HL-60/S4 (cell line): ENCODE measurements around the gene IFNB1.

ENCODE experiments used
- in situ Hi-C: fragments of 300-500 bp; cut with MboI; formaldehyde crosslinking; loops from 2 replicates; pipeline ENCODE4 v1.14.3; 2022; ENCODE audit warnings: low sequenced_read_pairs

The IFNB1 gene

DNA sequence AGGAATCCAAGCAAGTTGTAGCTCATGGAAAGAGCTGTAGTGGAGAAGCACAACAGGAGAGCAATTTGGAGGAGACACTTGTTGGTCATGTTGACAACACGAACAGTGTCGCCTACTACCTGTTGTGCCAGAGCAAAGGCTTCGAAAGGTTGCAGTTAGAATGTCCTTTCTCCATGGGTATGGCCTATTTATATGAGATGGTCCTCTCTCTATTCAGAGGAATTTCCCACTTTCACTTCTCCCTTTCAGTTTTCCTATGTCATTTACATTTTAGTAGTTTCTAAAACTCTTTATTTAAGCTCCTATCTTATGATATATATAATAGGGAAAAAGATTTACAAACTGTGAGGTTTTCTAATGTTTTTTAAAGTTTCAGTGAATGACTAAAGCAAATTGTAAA, at the start of gene IFNB1:
Gene IFNB1 (minus strand): TSS at position 162 of the 400 bp plus-strand sequence. CDS start 73 bp downstream, at position 89.
- in situ Hi-C loops: no loop called here

DNA sequence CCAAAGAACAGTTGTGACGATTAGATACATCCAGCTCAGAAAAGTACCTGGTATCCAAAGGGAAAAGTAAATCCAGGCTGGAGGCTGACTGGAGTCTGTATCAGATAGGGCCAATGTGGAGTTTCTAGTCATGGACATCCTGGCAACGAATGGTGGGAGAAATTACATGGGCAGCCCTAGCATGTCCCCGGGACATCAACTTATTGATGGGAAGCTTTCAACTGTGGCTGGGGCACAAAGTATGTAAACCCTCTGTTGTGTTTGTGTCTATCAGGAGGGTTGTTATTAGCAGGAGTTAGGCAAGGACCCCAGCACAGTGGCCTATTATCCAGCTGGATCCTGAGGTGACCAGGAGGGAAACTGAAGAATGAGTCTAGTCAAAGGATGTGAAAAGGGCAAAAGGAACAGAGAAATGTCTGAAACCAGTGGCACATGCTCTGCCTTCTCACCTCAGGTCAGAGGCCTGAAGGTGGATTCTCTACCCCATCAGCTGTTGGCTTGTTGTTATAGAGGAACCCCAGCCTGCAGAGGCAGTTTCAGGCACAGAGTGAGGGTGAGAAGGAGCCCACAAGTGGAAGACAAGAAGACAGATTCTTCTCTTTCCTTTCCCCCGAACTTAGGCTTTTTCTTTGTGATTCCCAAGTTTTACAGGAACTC, 44.0 kb upstream of the IFNB1 start:
- in situ Hi-C loops: no loop called here

DNA sequence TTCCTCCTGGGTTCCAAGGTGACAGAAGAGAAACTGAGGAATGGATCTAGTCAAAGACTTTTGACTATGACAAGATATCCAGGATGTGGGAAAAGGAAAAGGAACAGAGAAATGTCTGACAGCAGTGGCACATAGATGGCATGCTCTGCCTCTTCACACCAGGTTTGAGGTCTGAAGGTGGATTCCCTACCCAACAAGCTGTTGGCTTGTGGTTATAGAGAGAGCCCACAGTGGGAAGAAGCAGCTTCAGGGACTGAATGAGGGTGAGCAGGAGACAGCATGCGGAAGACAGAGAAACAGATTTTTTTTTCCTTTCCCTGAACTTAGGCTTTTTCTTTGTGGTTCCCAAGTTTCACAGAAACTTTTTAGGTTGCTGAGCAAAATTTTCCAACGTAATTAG, 43.3 kb upstream of the IFNB1 start:
- in situ Hi-C loops: no loop called here

DNA sequence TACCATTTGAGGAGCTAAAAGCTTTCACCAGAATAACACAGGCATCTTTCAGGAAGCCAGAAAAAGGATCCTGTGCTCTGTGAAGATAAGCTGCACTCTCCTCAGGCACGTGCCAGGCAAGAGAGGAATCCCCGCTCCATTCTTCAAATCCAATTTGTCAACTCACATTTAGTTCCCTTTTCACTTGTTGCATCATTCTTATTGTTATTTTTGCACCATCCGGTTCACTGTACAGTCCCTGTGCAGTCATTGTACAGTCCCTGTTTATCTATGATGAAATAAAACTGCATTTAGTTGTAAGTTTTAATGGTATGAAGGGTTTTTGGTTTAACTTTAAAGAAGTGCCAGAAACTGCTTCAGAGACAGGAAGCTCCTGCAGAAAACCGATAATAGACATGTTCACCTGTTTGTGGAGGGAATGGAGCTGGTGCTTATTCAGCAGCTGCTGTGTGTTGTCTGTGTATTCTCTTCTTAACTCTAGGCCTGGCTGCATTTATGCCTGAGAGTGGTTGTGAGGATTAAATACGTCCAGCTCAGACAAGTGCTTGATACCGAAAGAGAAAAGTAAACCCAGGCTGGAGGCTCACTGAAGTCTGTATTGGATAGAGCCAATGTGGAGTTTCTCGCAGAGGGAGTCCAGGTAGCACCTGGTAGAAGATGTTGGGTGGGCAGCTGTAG, 41.5 kb upstream of the IFNB1 start:
- in situ Hi-C loops: no loop called here

DNA sequence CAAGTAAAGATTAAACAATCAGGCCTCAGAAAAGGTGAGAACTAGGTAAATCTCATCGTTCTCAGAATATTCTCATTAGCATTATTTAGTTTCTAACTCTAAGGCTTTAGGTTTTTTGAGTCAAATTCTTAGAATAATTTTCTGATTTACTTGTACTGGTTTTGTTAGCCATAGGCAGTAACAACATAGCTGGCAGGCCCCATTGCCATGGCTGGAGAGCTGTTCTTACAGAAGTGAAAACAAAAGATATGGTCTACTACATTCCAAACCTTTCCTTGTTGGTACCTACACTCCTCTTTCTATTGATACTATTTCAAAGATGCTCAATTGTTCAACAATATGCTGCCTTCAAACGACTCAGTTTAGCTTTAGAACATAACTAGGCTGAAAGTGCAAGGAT, 36.6 kb upstream of the IFNB1 start:
- in situ Hi-C loops: no loop called here

DNA sequence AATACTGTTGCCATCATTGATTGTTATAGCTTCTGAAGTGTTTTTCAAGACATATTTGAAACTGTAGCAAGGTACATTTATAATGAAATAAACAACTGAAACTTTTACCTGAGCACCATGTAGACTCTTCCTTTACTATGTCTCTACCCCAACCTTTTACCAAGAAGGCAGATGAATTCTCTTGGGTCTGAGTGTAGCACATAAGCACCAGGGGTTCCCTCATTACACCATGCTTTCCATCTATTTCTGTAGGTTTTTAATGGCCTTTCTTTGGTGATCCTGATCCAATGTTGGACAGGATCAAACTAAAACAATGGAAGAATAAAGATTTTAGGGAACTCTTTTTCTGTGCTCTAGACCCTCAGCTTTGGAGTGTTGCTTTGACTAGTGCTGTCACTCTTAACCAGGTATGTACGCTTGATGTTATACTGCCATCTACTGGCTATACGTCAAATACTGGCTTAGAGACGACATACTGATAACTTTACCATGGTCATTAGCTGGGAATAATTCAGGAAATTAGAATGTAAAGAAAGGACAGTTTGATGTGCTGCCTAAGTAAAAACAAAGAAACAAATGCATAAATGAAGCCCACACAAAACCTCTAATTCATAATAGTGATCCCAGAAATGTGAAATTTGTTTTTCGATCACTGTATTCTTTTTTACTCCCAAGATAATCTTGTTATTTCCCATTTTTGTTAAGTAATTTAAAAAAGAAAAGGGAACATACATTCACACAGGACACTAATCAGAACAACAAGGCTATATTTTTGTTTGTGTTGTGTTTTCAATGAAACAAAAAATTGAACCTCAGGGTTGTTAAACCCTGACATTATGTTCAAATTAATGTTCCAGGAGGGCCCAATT, 33.2 kb upstream of the IFNB1 start:
- in situ Hi-C loops: no loop called here

DNA sequence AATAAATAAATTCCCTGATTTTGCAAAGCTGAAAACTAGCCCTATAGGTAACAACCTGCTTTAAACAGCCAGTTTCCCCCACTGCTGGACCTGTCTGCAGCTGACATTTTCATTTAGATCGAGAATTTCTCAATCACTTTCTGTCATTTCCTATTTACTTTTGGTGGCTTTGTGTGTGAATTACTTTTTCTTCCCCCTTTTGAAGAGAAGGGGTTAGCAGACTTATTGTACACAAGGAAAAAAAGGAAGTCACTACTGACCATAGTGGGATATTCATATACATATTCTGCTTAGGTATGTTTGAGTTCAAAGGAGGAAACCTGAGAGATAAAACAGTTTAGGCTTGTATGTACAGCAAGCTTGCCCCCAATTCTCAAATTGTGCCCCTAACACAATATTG, 27.0 kb upstream of the IFNB1 start:
- in situ Hi-C loops: no loop called here

DNA sequence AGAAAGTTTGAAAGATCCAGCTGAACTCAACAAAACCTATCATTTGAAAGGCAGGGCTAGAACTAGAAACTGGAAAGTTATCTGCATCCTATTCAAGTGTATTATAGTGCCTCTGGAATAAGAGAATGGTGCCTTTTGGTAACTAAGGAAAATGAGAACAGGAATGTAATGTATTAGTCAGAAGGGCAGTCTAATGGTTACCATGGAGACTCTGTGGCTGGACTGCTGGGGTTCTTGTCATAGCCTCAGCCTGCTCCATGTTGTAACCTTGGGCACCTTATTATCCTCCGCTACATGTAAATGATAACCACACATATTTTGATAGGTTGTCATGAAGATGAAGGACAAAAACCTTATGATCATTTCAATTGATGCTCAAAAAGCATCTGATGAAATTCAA, 24.6 kb upstream of the IFNB1 start:
- in situ Hi-C loops: no loop called here

DNA sequence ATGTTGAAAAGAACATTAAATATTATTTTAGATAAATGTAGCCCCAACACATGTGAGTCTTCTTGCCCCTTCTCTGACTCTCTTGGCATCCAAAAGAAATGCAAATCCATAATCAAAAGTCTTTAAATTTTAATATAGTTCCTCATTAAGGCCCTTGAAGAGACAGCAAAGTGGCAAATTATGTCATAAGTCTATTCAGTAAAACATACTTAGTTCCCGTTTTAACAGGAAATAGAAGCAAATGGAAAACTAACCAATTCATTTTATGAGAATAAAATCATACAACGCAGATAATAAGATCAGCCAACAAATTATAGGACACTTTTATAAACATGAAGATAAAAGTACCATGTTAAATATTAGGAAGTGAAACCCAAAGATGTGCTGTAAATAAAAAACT, 20.1 kb upstream of the IFNB1 start:
- in situ Hi-C loops: no loop called here

DNA sequence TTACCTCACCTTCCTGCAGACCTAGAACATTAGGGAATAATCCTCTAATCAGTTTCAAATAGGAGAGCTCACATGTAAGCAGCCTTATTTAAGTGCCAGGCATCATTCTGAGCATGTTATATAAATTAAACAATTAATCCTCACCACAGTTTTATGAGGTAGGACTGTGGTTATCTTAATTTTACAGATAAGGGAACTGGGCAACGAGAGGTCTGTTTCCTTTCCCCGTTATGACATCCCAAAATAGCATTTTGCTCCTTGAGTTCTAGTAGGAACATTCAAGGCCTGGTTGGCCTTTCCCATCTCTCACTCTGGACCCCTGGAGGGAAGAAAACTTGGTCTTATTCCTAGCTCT, 19.1 kb upstream of the IFNB1 start:
- in situ Hi-C loops: no loop called here

DNA sequence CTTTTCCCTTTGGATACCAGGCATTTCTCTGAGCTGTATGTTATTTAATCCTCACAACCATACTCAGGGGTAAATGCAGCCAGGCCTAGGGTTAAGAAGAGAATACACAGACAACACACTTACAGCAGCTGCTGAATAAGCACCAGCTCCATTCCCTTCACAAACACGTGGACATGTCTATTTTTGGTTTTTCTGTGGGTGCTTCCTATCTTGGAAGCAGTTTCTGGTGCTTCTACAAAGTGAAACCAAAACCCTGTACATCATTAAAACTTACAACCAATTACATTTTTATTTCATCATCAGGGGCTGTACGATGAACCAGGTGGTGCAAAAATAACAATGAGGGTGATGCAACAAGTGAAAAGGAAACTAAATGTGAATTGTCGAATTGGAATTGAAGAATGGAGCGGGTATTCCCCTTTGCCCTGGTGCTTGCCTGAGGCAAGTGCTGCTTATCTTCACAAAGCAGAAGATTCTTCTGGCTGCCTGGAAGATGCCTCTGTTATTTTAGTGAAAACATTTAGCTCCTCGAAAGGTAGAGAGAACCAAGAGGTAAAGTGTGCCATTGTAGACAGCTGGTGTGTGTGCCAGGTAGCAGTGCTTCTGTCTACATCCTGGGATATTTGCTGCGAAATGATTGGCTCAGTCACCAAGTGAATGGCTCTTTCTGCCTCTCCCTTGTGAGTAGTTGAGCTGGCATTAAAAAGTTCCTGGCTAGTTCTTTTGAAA, 18.6 kb upstream of the IFNB1 start:
- in situ Hi-C loops: no loop called here

DNA sequence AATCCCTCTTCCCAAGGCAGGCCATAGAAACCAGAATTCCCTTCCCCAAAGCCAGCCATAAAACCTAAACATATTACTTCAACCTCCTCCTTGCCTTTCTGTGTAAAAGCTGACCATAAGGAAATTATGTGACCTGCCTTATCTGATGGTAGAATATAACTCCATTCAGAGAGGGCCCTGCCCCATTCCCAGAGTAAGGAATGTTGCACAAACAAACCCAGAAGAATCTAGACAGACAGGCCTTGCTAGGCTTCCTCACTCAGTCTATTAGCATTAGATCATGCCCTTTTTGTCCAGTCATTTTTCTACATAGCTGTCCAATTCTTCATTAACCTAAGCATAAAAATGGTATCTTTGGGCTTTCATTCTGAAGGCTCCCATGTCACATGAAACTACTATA, 17.8 kb upstream of the IFNB1 start:
- in situ Hi-C loops: no loop called here

DNA sequence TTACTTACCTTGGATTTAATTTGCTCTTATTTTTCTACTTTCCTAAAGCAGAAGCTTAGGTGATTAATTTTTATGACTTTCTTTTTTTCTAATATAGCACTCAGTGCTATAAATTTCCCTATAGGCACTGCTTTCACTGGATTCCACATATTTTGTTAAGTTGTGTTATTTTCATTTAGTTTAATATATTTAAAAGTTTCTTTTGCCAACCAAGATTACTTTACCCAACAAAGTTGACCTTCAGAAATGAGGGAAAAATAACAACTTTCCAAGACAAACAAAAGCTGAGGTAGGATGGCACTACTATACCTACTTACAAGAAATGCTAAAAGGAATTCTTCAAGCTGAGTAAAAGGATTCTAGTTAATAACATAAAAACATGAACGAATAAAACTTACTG, 8.8 kb upstream of the IFNB1 start:
- in situ Hi-C loops: no loop called here

DNA sequence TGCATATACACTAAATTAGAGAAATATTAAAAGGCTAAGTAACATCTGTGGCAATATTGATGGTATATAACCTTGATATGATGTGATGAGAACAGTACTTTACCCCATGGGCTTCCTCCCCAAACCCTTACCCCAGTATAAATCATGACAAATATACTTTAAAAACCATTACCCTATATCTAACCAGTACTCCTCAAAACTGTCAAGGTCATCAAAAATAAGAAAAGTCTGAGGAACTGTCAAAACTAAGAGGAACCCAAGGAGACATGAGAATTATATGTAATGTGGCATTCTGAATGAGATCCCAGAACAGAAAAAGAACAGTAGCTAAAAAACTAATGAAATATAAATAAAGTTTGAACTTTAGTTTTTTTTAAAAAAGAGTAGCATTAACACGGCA, 7.3 kb upstream of the IFNB1 start:
- in situ Hi-C loops: no loop called here

DNA sequence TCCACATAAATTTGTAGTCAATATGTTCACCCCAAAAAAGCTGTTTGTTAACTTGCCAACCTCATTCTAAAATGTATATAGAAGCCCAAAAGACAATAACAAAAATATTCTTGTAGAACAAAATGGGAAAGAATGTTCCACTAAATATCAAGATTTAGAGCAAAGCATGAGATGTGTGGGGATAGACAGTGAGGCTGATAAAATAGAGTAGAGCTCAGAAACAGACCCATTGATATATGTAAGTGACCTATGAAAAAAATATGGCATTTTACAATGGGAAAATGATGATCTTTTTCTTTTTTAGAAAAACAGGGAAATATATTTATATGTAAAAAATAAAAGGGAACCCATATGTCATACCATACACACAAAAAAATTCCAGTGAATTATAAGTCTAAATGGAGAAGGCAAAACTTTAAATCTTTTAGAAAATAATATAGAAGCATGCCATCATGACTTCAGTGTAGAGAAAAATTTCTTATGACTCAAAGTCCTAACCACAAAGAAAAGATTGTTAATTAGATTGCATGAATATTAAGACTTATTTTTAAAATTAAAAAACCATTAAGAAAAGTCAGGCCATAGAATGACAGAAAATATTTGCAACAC, 6.6 kb upstream of the IFNB1 start:
- in situ Hi-C loops: no loop called here

DNA sequence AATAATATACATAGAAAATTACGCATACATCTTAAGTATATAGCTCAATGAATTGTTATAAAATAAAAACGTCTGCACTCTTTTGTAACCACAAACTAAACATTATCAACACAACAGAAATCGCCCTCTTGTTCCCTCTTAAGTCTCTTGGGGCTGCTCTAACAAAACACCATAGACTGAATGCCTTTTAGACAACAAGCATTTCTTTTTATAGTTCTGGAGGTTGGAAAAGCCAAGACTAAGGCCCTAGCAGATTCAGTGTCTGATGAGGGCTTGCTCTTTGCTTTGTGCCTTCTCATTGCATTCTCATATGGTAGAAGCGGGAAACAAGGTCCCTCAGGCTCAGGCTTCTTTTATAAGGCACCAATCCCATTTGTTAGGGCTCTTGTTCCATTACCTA, 4.9 kb upstream of the IFNB1 start:
- in situ Hi-C loops: no loop called here

DNA sequence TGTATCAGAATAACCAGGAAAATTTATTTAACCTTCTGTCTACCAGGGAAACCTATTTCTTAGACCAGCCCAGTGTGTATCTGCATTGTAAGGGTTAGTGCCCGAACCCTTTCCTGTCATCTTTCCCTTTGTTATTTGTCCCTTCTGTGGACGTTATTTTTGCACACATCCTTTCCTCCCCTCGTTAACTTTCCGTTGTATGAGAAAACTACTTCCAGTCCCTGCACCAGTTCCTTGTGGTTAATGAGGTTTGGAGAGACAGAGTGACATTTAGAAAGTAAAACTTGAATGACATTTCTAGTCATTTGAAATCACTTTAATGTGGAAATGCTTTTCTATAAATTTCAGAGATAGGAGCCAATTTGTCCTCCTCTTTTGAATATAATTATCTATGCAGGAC, 4.3 kb upstream of the IFNB1 start:
- in situ Hi-C loops: no loop called here

DNA sequence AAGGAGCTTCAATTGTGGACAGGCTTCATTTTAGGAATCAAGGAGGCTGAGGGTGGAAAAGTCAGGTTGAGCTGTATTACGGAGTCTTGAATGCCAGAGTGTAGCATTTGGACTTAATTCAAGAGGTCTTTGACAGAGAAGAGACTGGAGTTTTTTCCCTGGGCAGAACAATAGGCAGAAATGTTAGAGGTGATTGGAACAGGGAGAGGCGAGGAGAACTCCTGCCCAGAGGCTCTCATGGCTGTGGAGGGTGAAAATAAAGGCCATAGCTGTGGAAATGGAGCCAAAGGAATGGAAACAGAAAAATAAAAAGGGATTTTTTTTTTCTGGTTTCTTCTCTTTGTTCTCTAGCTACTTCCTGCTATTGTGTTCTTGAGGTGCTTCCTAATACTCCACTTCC, 3.7 kb upstream of the IFNB1 start:
- in situ Hi-C loops: no loop called here

DNA sequence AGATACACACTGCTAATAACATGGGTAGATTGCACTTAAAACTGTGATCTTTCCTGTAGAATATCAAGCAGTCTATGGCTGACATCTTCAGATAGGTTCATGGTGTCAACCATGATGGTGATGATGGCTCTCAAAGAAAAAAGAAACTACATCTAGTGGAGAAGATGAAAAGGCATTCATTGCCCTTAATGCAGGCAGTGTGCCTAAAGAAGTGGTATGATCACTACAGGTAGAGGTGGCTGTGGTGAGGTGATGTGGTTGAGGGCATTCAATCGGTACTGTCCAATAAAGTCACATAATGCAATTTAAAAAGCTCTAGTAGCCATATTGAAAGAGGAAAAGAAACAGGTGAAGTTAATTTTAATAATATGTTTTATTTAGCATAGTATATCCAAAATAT, 3.1 kb upstream of the IFNB1 start:
- in situ Hi-C loops: no loop called here

DNA sequence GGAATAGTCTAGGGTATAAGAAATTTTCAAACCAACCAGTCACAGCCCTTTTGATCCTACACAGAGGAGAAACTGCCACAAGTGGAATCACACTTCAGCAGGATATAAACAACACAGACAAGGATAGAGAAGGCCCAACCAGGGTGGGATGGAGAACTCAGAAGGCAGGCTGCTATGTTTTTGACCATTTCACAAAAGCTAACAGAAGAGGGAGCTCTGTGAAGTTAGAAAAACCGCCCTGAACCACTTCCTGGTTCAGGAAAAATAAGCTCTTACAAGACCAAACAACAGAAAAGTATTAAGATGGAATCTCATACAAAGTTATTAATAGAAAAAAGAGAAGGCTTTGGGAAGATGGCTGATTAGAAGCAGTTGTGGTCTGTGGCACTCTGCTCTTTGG, 960 bp upstream of the IFNB1 start:
- in situ Hi-C loops: no loop called here

DNA sequence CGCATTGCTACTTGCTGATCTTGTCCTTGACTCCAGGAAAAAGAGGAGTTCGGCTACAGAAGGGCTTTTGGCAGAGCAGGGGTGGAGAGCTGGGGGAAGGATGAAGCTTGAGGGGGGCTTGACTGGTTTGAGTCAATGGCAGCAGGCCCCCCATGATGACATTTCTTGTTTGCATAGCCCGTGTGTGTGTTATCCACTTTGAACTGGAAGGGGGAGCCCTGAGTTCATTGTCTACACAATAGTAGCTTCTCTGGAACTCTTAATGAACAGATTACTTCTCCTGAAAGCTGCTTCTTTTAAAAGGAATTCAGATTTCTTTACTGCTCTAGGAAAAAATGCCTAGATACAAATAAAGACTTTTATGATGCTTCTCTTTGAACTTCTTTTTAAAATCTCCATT, 2.3 kb downstream of the IFNB1 start:
- in situ Hi-C loops: no loop called here
